ENCODE results near the gene ZNF263. TPM values are rescaled to one million over a fixed set of nuclear protein-coding genes. Genes with fewer than 3 reads are reported as not detected.

Gene ZNF263
- total and polyA plus RNA-seq, 2 of the 13 experiments (the other 11 are each of a cell fraction or from before 2014, with no cell fraction given), result 10.2 to 41.2 TPM

DNA sequence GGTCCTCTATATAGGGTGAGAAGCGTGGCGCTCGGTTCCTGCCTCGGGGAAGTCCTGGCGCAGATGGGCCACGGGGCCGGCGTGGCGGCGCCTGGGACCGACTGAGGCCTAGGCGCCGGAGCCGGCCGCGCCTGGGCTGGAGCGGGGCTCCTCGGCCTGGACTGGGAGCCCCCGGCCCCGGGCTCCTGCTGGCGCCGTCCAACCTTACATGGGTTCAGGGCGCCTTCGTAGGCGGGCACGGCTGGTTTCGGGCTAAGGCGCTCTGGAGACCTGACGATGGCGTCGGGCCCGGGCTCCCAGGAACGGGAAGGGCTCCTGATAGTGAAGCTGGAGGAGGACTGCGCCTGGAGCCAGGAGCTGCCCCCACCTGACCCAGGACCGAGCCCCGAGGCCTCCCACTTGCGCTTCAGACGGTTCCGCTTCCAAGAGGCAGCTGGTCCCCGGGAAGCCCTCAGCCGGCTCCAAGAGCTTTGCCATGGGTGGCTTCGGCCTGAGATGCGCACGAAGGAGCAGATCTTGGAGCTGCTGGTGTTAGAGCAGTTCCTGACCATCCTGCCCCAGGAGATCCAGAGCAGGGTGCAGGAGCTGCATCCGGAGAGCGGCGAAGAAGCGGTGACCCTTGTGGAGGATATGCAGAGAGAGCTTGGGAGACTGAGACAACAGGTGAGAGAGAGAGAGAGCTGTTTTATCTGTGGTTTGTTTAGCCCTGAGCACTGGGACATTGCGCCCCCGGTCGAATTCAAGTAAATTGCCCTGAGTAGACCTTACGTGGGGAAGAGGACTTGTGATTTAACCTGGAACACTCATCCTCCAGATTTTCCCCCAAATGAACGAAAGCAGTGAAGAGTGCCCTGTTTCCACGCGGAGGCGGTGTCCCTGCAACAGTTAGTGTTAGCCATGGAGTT is 504 bp downstream of the ZNF263 start (continued):
- TF ChIP-seq, protein P1, sequence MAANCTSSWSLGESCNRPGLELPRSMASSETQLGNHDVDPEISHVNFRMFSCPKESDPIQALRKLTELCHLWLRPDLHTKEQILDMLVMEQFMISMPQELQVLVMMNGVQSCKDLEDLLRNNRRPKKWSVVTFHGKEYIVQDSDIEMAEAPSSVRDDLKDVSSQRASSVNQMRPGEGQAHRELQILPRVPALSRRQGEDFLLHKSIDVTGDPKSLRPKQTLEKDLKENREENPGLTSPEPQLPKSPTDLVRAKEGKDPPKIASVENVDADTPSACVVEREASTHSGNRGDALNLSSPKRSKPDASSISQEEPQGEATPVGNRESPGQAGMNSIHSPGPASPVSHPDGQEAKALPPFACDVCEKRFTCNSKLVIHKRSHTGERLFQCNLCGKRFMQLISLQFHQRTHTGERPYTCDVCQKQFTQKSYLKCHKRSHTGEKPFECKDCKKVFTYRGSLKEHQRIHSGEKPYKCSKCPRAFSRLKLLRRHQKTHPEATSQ (CRISPR knock-in tag; IDR thresholded peaks at IDR 0.05; ENCODE audit: borderline replicate concordance), result no peak
- TF ChIP-seq WIZ (CRISPR knock-in tag; IDR thresholded peaks at IDR 0.05) (no peak), FOXO1 (CRISPR knock-in tag; IDR thresholded peaks at IDR 0.05) (no peak), NKX3-1 (CRISPR knock-in tag; IDR thresholded peaks at IDR 0.05) (no peak), DNMT1 (CRISPR knock-in tag; IDR thresholded peaks at IDR 0.05) (no peak), HOXA5 (CRISPR knock-in tag; IDR thresholded peaks at IDR 0.05) (no peak), ZNF7 (CRISPR knock-in tag; IDR thresholded peaks at IDR 0.05) (no peak), ZNF496 (CRISPR knock-in tag; IDR thresholded peaks at IDR 0.05; ENCODE audit: insufficient replicate concordance) (no peak), ZNF605 (CRISPR knock-in tag; IDR thresholded peaks at IDR 0.05) (no peak; the same call in 1 of the 2 replicates), TP53 (CRISPR knock-in tag; conservative IDR thresholded peaks at IDR 0.05) (no peak), SRSF4 (IDR thresholded peaks at IDR 0.05; ENCODE audit: low read depth, low read length, poor library complexity, severe bottlenecking) (no peak), ZNF549 (CRISPR knock-in tag; IDR thresholded peaks at IDR 0.05) (no peak), ZNF567 (CRISPR knock-in tag; IDR thresholded peaks at IDR 0.05; ENCODE audit: borderline replicate concordance) (no peak), ZNF138 (CRISPR knock-in tag; IDR thresholded peaks at IDR 0.05; ENCODE audit: low read depth) (no peak), MLX (CRISPR knock-in tag; IDR thresholded peaks at IDR 0.05) (no peak), FOXP1 (IDR thresholded peaks at IDR 0.05) (no peak), FOXP1 (CRISPR knock-in tag; IDR thresholded peaks at IDR 0.05) (no peak), ISX (CRISPR knock-in tag; conservative IDR thresholded peaks at IDR 0.05) (no peak), NONO (IDR thresholded peaks at IDR 0.05) (no peak), NONO (CRISPR knock-in tag; conservative IDR thresholded peaks at IDR 0.05) (peak; percentile 12; the same call in 1 of the 2 replicates), KDM6A (CRISPR knock-in tag; IDR thresholded peaks at IDR 0.05; ENCODE audit: low read depth) (no peak), GZF1 (CRISPR knock-in tag; IDR thresholded peaks at IDR 0.05) (no peak), FLYWCH1 (CRISPR knock-in tag; IDR thresholded peaks at IDR 0.05) (no peak), MXD4 (CRISPR knock-in tag; IDR thresholded peaks at IDR 0.05) (no peak), PPARG (CRISPR knock-in tag; conservative IDR thresholded peaks at IDR 0.05) (no peak)
- TF ChIP-seq, protein P2, sequence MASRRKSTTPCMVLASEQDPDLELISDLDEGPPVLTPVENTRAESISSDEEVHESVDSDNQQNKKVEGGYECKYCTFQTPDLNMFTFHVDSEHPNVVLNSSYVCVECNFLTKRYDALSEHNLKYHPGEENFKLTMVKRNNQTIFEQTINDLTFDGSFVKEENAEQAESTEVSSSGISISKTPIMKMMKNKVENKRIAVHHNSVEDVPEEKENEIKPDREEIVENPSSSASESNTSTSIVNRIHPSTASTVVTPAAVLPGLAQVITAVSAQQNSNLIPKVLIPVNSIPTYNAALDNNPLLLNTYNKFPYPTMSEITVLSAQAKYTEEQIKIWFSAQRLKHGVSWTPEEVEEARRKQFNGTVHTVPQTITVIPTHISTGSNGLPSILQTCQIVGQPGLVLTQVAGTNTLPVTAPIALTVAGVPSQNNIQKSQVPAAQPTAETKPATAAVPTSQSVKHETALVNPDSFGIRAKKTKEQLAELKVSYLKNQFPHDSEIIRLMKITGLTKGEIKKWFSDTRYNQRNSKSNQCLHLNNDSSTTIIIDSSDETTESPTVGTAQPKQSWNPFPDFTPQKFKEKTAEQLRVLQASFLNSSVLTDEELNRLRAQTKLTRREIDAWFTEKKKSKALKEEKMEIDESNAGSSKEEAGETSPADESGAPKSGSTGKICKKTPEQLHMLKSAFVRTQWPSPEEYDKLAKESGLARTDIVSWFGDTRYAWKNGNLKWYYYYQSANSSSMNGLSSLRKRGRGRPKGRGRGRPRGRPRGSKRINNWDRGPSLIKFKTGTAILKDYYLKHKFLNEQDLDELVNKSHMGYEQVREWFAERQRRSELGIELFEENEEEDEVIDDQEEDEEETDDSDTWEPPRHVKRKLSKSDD (CRISPR knock-in tag; IDR thresholded peaks at IDR 0.05; ENCODE audit: low read depth), result no peak

Data from HepG2 (cell line).